GM23338 (cell line): ENCODE results near the gene ABO. TPM values are rescaled to one million over a fixed set of nuclear protein-coding genes. Genes with fewer than 3 reads are reported as not detected.

Experiments
- ATAC-seq: fragments of 200-7000 bp; cut with Tn5 transposase; 3 replicates; pipeline ENCODE4 v1.9.1; 2020
- DNase-seq: peaks from one replicate; pipeline ENCODE4 v3.0.0-alpha.2; 2015; ENCODE audit warnings: low spot score
- H2AFZ ChIP-seq: fragments of 200-600 bp; sonication (generic); 2 replicates; pipeline ENCODE4 v1.8.0; 2016; ENCODE audit warnings: antibody characterized with exemption, mild to moderate bottlenecking, moderate library complexity
- H3F3A ChIP-seq: fragments of 200-600 bp; sonication (generic); replicated peaks from 2 replicates; pipeline ENCODE4 v1.8.0; 2017; ENCODE audit warnings: antibody characterized with exemption, mixed run types, low read depth
- H3K27ac ChIP-seq: fragments of 200-600 bp; sonication (generic); 2 replicates; pipeline ENCODE4 v1.6.1; 2016; ENCODE audit warnings: low read depth
- H3K27me3 ChIP-seq: fragments of 200-600 bp; sonication (generic); 2 replicates; pipeline ENCODE4 v1.8.0; 2016; ENCODE audit warnings: mild to moderate bottlenecking, mixed run types, moderate library complexity; ENCODE audit not compliant: insufficient read depth
- H3K36me3 ChIP-seq: fragments of 200-600 bp; sonication (generic); 2 replicates; pipeline ENCODE4 v1.8.0; 2016; ENCODE audit warnings: mild to moderate bottlenecking; ENCODE audit not compliant: insufficient read depth
- H3K4me1 ChIP-seq: fragments of 200-600 bp; sonication (generic); 2 replicates; pipeline ENCODE4 v1.8.0; 2016; ENCODE audit warnings: mild to moderate bottlenecking, moderate library complexity; ENCODE audit not compliant: insufficient read depth
- H3K4me2 ChIP-seq: fragments of 200-600 bp; sonication (generic); 2 replicates; pipeline ENCODE4 v1.7.1; 2017; ENCODE audit warnings: mixed run types
- H3K4me3 ChIP-seq: fragments of 200-600 bp; sonication (generic); 2 replicates; pipeline ENCODE4 v1.6.1; 2016; ENCODE audit warnings: mixed run types
- H3K79me2 ChIP-seq: fragments of 200-600 bp; sonication (generic); replicated peaks from 2 replicates; pipeline ENCODE4 v1.8.0; 2017; ENCODE audit warnings: mild to moderate bottlenecking; ENCODE audit not compliant: insufficient read depth
- H3K9me2 ChIP-seq: fragments of 200-600 bp; sonication (generic); 2 replicates; pipeline ENCODE4 v1.8.0; 2017; ENCODE audit not compliant: insufficient read depth
- H4K20me1 ChIP-seq: fragments of 200-600 bp; sonication (generic); replicated peaks from 2 replicates; pipeline ENCODE4 v1.8.0; 2017; ENCODE audit warnings: mild to moderate bottlenecking; ENCODE audit not compliant: insufficient read depth
- H3K27ac Mint-ChIP-seq: 2 replicates; pipeline ENCODE4 v1.8.0; 2020; ENCODE audit warnings: inconsistent platforms, mild to moderate bottlenecking, moderate library complexity, mixed read lengths
- H3K27me3 Mint-ChIP-seq: 3 replicates; pipeline ENCODE4 v1.8.0; 2022; ENCODE audit warnings: low read depth, mild to moderate bottlenecking, moderate library complexity, mixed read lengths, inconsistent platforms; ENCODE audit not compliant: insufficient read depth, poor library complexity
- H3K36me3 Mint-ChIP-seq: 3 replicates; pipeline ENCODE4 v1.8.0; 2021; ENCODE audit warnings: low read depth, mild to moderate bottlenecking, inconsistent platforms, moderate library complexity, mixed read lengths
- H3K4me1 Mint-ChIP-seq: 3 replicates; pipeline ENCODE4 v1.8.0; 2020; ENCODE audit warnings: mild to moderate bottlenecking, inconsistent platforms, mixed read lengths
- H3K4me3 Mint-ChIP-seq: 3 replicates; pipeline ENCODE4 v1.8.0; 2021; ENCODE audit warnings: moderate library complexity, mild to moderate bottlenecking, inconsistent platforms, mixed read lengths
- H3K9me3 Mint-ChIP-seq: 3 replicates; pipeline ENCODE4 v1.8.0; 2020; ENCODE audit warnings: moderate library complexity, mild to moderate bottlenecking, inconsistent platforms, mixed read lengths
- CREB1 ChIP-seq: fragments of 250-450 bp; sonication (Bioruptor Pico); IDR thresholded peaks from 2 replicates; pipeline ENCODE4 v1.5.0; 2020; ENCODE audit warnings: low read depth, mild to moderate bottlenecking, moderate library complexity
- CTCF ChIP-seq, 2 experiments: fragments of 200-600 bp in 1 of 2; sonication (generic) in 1 of 2; conservative IDR thresholded peaks; 2 replicates each; pipeline versions ENCODE4 v1.5.1 to v1.6.1; 2016 to 2017; ENCODE audit warnings: antibody characterized with exemption in 2 of 2, low read depth in 2 of 2, mild to moderate bottlenecking in 2 of 2, moderate library complexity in 1 of 2
- ETS1 ChIP-seq: IDR thresholded peaks from 2 replicates; pipeline ENCODE4 v1.6.1; 2016; ENCODE audit warnings: antibody characterized with exemption
- EZH2 ChIP-seq: fragments of 200-600 bp; sonication (generic); IDR thresholded peaks from one replicate; pipeline ENCODE4 v1.8.0; 2017; ENCODE audit warnings: antibody characterized with exemption, mild to moderate bottlenecking, low read depth; ENCODE audit not compliant: unreplicated experiment
- EZH2phosphoT487 ChIP-seq: fragments of 200-600 bp; sonication (generic); IDR thresholded peaks from one replicate; pipeline ENCODE4 v1.8.1; 2018; ENCODE audit warnings: antibody characterized with exemption; ENCODE audit not compliant: unreplicated experiment
- JUNB ChIP-seq: IDR thresholded peaks from one replicate; pipeline ENCODE4 v1.6.1; 2016; ENCODE audit warnings: antibody characterized with exemption; ENCODE audit not compliant: unreplicated experiment
- NANOG ChIP-seq: IDR thresholded peaks from 2 replicates; pipeline ENCODE4 v1.6.1; 2016; ENCODE audit warnings: antibody characterized with exemption, borderline replicate concordance
- POLR2AphosphoS5 ChIP-seq: IDR thresholded peaks from 2 replicates; pipeline ENCODE4 v1.6.1; 2016; ENCODE audit warnings: antibody characterized with exemption, low read depth
- STAT1 ChIP-seq: IDR thresholded peaks from one replicate; pipeline ENCODE4 v1.6.1; 2016; ENCODE audit warnings: antibody characterized with exemption; ENCODE audit not compliant: unreplicated experiment
- ZNF114 ChIP-seq: fragments of 250-450 bp; sonication (Bioruptor Pico); IDR thresholded peaks from 2 replicates; pipeline ENCODE4 v1.5.0; 2020; ENCODE audit warnings: mild to moderate bottlenecking, moderate library complexity
- ZNF331 ChIP-seq: fragments of 250-450 bp; sonication (Bioruptor Pico); IDR thresholded peaks from 2 replicates; pipeline ENCODE4 v1.5.0; 2020; ENCODE audit warnings: low read depth, mild to moderate bottlenecking, moderate library complexity
- ZNF462 ChIP-seq: fragments of 250-450 bp; sonication (Bioruptor Pico); IDR thresholded peaks from 2 replicates; pipeline ENCODE4 v1.5.0; 2020; ENCODE audit warnings: mild to moderate bottlenecking, moderate library complexity
- polyA plus RNA-seq: library from polyadenylated mRNA; unstranded; fragments of >200 nt; fragmentation: Nextera tagmentation; extraction: Ambion mirVana; gene quantifications from 2 replicates; pipeline ENCODE4 v1.2.1, GENCODE V29; 2016
- total RNA-seq: library from RNA; depleted of rRNA; stranded (reverse); fragments of >200 nt; shearing (Covaris generic); gene quantifications from 2 replicates; pipeline ENCODE4 v1.2.3, GENCODE V29; 2014
- TF ChIP-seq, protein P1 (sequence below): IDR thresholded peaks from one replicate; pipeline ENCODE4 v1.6.1; 2018; ENCODE audit warnings: antibody characterized with exemption; ENCODE audit not compliant: unreplicated experiment

Gene ABO
- total and polyA plus RNA-seq, 2 experiments from 2014 or later: 0.28 to 0.34 TPM

DNA sequence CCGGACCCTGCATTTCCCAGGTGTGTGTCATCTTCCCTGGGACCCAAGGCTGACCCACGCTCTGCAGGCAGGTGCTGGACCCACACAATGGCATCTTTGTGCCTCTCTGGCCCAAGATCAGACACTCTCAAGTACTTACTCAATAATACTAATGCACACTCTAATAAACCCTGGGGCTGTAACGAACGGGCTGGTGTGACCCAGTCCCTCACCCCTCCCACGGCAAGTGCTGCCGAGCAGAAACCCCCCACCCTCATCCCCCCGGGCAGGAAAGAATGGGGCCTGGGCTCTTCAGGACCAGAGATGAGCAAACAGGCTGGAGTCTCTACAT, 64.8 kb downstream of the ABO start:
- Histone ChIP-seq H3K27me3 (peaks cover 35% of the 10 kb centered on the region), H3F3A (no peaks in the 10 kb centered on the region), H3K4me2 (no peak overlapping the region), H3K4me3 (no peak overlapping the region), H3K79me2 (no peaks in the 10 kb centered on the region), H2AFZ (no peak overlapping the region), H4K20me1 (no peaks in the 10 kb centered on the region), H3K4me1 (no peaks in the 10 kb centered on the region), H3K36me3 (no peaks in the 10 kb centered on the region), H3K9me2 (no peaks in the 10 kb centered on the region), H3K27ac (no peak overlapping the region)
- ATAC-seq: no peak
- DNase-seq: no peak
- peaks cover 40% of the 10 kb centered on the region for H3K27me3 Mint-ChIP-seq
- H3K4me3 Mint-ChIP-seq: no peak overlapping the region
- TF ChIP-seq NANOG (no peak), CTCF (conservative IDR thresholded peaks at IDR 0.05; ENCODE audit: low read depth in 2 of 2) (no peak), JUNB (no peak), ZNF331 (CRISPR knock-in tag) (no peak), EZH2phosphoT487 (no peak), ZNF114 (no peak), EZH2 (no peak), POLR2AphosphoS5 (no peak), STAT1 (no peak), ETS1 (no peak), ZNF462 (CRISPR knock-in tag) (no peak), CREB1 (CRISPR knock-in tag) (no peak)
- TF ChIP-seq, protein P1, sequence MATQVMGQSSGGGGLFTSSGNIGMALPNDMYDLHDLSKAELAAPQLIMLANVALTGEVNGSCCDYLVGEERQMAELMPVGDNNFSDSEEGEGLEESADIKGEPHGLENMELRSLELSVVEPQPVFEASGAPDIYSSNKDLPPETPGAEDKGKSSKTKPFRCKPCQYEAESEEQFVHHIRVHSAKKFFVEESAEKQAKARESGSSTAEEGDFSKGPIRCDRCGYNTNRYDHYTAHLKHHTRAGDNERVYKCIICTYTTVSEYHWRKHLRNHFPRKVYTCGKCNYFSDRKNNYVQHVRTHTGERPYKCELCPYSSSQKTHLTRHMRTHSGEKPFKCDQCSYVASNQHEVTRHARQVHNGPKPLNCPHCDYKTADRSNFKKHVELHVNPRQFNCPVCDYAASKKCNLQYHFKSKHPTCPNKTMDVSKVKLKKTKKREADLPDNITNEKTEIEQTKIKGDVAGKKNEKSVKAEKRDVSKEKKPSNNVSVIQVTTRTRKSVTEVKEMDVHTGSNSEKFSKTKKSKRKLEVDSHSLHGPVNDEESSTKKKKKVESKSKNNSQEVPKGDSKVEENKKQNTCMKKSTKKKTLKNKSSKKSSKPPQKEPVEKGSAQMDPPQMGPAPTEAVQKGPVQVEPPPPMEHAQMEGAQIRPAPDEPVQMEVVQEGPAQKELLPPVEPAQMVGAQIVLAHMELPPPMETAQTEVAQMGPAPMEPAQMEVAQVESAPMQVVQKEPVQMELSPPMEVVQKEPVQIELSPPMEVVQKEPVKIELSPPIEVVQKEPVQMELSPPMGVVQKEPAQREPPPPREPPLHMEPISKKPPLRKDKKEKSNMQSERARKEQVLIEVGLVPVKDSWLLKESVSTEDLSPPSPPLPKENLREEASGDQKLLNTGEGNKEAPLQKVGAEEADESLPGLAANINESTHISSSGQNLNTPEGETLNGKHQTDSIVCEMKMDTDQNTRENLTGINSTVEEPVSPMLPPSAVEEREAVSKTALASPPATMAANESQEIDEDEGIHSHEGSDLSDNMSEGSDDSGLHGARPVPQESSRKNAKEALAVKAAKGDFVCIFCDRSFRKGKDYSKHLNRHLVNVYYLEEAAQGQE: no peak
- no peaks in the 10 kb centered on the region for H3K36me3 Mint-ChIP-seq
- peaks cover 8% of the 10 kb centered on the region; the same call in 2 of the 3 replicates for H3K9me3 Mint-ChIP-seq
- H3K27ac Mint-ChIP-seq: no peak overlapping the region
- no peaks in the 10 kb centered on the region for H3K4me1 Mint-ChIP-seq
